HK-2 (cell line): Measurements from ENCODE around the gene ATP2C1.

Experiments used
- DNase-seq: peaks from one replicate; pipeline ENCODE4 v3.0.0-alpha.2; 2018; ENCODE audit not compliant: unreplicated experiment

Gene ATP2C1

GRCh38 chr3:130895690-130896488 is 2.0 kb downstream of the ATP2C1 start:
- no peak for DNase-seq

- DNase-seq, result no peak
Observed at GRCh38 chr3:130897316-130897715, 3.4 kb downstream of the ATP2C1 start.

GRCh38 chr3:130900959-130901358 is 7.1 kb downstream of the ATP2C1 start:
- DNase-seq, result no peak

GRCh38 chr3:130901463-130902204 is 7.8 kb downstream of the ATP2C1 start:
- no peak for DNase-seq

GRCh38 chr3:130903412-130903908 is 9.6 kb downstream of the ATP2C1 start:
- no peak for DNase-seq

GRCh38 chr3:130904491-130904890 is 10.6 kb downstream of the ATP2C1 start:
- DNase-seq, result no peak

DNA sequence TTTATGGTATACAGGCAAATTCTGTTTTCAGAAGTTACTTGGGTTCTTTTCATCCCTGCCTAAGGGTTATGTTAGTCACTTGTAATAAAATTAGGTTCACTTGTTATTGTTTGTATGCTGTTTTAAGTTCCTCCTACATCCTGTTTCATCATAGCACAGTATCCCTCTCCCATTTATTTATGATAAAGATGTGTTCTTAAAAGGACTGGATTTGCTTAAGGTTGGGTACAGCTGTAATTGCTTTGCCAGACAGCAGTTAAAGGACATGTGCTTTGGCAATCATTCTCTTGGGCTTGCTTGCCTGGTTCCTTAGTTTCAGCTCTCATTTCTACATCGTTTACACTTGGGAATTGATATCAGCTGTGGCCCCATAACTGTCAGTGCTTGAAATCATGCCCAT is 11.7 kb downstream of the ATP2C1 start:
- DNase-seq, result no peak

- no peak for DNase-seq
Observed at GRCh38 chr3:130906374-130906995, 12.6 kb downstream of the ATP2C1 start.

DNA sequence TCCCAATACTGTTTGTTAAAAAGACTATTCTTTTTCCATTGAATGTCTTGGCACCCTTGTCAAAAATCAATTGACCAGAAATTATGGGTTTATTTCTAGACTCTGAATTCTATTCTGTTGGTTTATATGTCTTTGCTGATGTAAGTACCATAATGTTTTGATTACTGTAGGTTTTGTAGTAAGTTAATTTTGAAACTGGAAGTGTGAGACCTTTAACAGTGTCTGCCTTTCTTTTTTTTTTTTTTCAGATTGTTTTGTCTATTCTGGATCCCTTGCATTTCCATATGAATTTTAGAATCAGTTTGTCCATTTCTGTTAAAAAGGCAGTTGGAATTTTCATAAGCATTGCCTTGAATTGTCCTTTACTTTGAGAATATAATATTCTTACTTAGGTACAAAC is 13.6 kb downstream of the ATP2C1 start:
- no peak for DNase-seq

GRCh38 chr3:130907966-130908365 is 14.1 kb downstream of the ATP2C1 start:
- DNase-seq, result no peak

GRCh38 chr3:130915567-130916292 is 21.8 kb downstream of the ATP2C1 start:
- DNase-seq, result no peak

DNA sequence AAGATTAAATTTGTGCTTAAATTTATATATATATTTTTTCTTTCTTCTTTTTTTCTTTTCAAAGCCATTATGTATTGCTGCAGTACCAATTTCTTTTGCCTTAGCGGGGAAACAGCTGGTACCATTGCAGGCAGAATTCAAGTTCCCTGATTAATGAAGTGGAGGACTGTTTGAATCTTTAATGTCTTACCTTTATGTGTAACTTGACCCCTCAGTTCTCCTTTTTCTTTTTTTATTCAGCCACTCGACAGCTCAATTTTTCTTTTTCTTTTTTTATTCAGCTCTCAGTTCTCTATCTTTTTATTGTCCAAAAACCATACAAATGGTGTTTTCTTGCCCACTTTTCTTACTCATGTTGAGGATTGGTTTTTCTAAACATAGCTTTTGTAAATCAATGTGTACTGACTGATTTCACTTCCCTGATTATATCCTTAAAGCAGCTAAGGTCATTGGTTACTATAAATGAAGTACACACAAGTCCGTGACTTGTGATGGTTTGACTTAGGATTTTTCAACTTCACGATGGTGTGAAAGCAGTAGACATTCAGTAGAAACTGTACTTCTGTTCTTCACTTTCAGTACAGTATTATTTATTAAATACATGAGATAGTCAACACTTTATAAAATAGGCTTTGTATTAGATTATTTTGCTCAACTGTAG is 22.8 kb downstream of the ATP2C1 start:
- DNase-seq, result no peak

DNA sequence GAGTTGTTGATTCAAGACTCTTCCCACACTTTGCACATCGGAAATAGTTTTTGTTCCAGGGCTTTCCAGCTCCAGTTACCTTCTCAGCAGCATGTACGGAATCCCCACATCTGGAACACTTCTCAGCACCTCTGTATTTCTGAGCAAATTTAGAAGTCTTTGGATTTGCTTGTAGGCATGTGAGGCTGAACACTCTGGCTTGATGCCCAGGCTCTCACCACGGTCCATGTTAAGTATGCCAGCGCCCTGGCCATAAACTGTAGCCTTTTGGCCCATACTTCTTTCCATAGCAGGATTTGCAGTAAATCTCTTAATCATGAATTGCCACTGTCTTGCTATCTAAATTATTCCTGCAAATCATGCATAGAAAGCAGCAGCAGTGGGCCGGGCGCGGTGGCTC is 24.4 kb downstream of the ATP2C1 start:
- no peak for DNase-seq

GRCh38 chr3:130925628-130926027 is 31.7 kb downstream of the ATP2C1 start:
- DNase-seq, result peak; percentile 20

DNA sequence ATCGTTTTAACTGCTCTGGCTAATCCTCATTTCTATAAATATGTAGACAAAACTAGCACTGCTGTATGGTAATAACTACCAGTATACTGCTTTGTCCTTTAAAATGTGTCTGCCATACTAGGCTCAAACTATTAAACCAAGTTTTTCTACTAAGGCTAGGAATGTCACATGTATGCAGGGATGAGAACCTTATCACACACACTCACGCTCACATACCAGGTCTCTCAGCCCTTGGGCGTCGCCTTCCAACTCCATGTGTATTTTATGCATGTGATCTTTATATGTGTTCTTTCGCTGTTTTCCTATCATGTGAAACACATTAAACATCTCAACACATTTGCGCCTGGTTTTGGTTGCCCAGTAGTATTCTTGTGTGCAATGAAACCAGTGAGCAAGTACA is 32.6 kb downstream of the ATP2C1 start:
- no peak for DNase-seq

DNA sequence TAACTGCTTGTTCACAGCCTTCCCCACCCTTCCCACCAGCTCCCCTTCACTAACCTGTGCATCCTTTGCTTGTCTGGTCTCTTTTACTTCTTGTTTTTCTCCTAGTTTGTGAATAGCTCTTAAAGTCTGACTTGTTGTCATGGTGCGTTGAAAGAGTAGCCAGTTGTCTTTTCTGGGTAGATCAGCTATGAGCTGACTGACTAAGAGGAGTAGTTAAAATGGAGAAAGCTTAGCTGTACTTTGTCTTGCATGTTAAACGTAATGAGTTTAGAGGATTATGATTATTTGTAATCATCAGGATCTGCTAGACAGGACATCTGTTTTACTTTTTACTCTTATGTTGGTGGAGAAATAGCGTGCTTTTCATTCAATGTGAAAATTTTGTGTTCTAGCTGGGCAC is 35.9 kb downstream of the ATP2C1 start:
- no peak for DNase-seq

DNA sequence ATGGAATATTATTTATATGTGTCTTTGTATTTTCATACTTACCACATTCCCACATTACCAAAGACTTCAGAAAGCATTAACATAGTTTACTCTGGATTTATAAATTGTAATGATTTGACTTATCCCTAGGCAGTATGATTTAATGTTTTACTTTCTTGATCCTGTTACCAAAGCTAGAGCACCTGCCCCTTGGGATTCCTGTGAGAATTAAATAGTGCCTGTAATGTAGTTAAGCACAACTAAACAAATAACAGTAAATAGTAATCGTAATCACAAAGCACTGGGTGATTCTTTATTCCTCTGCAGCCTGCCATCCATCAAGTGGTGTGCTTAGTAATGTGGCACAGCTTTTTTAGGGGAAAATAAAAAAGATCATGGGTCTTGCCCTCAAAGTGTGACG is 39.1 kb downstream of the ATP2C1 start:
- DNase-seq, result no peak

GRCh38 chr3:130933801-130934345 is 40.0 kb downstream of the ATP2C1 start:
- DNase-seq, result no peak

DNA sequence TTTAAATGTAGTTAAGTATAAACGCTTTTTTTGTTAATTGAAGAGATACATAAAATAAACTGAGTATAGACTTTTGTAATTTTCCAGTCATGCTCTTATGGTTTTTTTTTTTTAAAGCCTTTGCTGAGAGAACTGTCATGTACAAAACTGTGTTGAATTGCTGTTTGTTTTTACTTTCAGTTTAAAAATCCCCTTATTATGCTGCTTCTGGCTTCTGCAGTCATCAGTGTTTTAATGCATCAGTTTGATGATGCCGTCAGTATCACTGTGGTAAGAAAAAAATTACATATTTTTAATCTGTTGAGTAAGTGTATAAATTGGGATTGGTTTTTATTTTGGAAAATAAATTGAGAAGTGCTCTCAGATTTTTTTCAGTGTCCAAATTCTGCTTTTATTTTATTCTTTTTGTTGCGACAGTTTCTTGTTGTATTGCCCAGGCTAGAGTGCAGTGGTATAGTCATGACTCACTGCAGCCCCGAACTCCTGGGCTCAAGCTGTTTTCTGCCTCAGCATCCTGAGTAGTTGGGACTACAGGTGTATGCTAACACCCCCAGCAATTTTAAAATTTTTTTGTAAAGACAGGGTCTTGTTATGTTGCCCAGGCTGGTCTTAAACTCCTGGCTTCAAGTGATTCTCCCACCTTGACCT is 40.7 kb downstream of the ATP2C1 start:
- no peak for DNase-seq

DNA sequence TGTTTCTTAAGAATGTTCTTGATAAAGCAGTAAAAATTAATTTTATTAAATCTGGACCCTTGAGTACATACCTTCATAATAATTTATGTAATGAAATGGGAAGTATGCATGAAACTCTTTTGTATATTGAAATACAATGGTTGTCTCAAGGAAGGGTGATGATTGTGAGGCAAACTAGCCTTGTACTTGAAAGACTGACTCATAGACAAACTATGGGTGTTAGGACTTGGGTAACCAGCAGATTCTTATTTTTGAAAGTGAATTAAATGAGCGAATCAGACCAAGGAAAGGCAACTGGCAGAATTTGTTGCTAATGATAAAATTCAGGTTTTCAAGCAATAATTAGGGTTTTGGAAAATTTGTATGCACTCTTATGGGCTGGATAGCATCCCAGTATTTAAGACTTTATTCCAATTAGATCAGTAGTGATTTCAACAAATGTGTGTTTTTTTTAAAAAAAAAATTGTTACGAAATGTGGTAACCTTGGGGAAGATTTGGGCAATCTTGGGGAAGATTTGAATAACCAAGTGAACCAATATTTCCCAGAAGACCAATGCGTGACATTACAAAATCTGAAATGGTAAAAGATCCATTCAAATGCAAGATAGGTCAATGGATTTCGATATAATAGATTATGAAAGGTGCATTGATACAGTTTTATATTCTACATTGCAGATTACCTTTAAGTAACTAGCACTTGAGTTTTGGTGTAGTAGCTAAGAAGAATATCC is 42.0 kb downstream of the ATP2C1 start:
- no peak for DNase-seq
